HG03108 (cell line): ENCODE data around the gene ISYNA1.

Experiments used
- ATAC-seq: cut with Tn5 transposase; IDR thresholded peaks from one replicate; pipeline ENCODE4 v1.9.1; 2021; ENCODE audit warnings: moderate library complexity; ENCODE audit not compliant: unreplicated experiment

The ISYNA1 gene

GRCh38 chr19:18445262-18445948 lies 7.5 kb upstream of the ISYNA1 start:
- no peak for ATAC-seq

- ATAC-seq = no peak
These were observed 6.6 kb upstream of the ISYNA1 start for GRCh38 chr19:18444513-18444912.

GRCh38 chr19:18443831-18444230 lies 5.9 kb upstream of the ISYNA1 start:
- ATAC-seq = no peak

GRCh38 chr19:18443406-18443805 lies 5.5 kb upstream of the ISYNA1 start:
- ATAC-seq = no peak

GRCh38 chr19:18442941-18443340 lies 5.0 kb upstream of the ISYNA1 start:
- no peak for ATAC-seq

- no peak for ATAC-seq
These were observed 4.2 kb upstream of the ISYNA1 start for GRCh38 chr19:18441804-18442788.

GRCh38 chr19:18440936-18441803 lies 3.2 kb upstream of the ISYNA1 start:
- ATAC-seq = no peak

- ATAC-seq = no peak
These were observed 2.5 kb upstream of the ISYNA1 start for GRCh38 chr19:18440415-18440877.

GRCh38 chr19:18439910-18440237 lies 1.9 kb upstream of the ISYNA1 start:
- no peak for ATAC-seq

- ATAC-seq = no peak
These were observed 1.3 kb upstream of the ISYNA1 start for GRCh38 chr19:18439025-18439909.

GRCh38 chr19:18438331-18439024 lies 545 bp upstream of the ISYNA1 start:
- ATAC-seq = no peak

GRCh38 chr19:18436671-18437490 lies 1.1 kb downstream of the ISYNA1 start:
- ATAC-seq = peak; percentile 58

GRCh38 chr19:18435842-18436670 lies 1.9 kb downstream of the ISYNA1 start:
- ATAC-seq = no peak

- no peak for ATAC-seq
These were observed 2.6 kb downstream of the ISYNA1 start for GRCh38 chr19:18435178-18435841.

GRCh38 chr19:18434411-18435175 lies 3.3 kb downstream of the ISYNA1 start:
- ATAC-seq = no peak

- ATAC-seq = no peak
These were observed 4.1 kb downstream of the ISYNA1 start for GRCh38 chr19:18433735-18434398.
